Activated CD4-positive, alpha-beta T cell treated with anti-CD3 and anti-CD28 coated beads for 36 hours (primary cell): ENCODE data around the gene SBF2. TPM values are rescaled to one million over a fixed set of nuclear protein-coding genes. Genes with fewer than 3 reads are reported as not detected.
"Not testable (repeated sequence)": the region's sequence is repeated elsewhere in the genome, so short reads cannot be mapped to it uniquely, and the experiment has no call there.

Experiments used
- ATAC-seq: fragments of 200-7000 bp; cut with Tn5 transposase; one replicate; pipeline ENCODE4 v1.10.0; 2021; ENCODE audit warnings: mild to moderate bottlenecking, moderate library complexity
- CTCF ChIA-PET: fragments of 350-600 bp; sonication (Branson Sonifier 250); formaldehyde crosslinking; loops from one replicate; lab custom pipeline; 2021; ENCODE audit warnings: antibody characterized with exemption; lab: Charles Lee
- POLR2A ChIA-PET: fragments of 350-600 bp; sonication (Branson Sonifier 250); formaldehyde crosslinking; loops from one replicate; lab custom pipeline; 2021; ENCODE audit warnings: antibody characterized with exemption, inconsistent platforms; lab: Charles Lee
- DNase-seq: peaks from one replicate; pipeline ENCODE4 v3.0.0-alpha.2; 2020
- H3K27ac Mint-ChIP-seq: one replicate; pipeline ENCODE4 v1.8.0; 2021; ENCODE audit warnings: mixed read lengths
- H3K27me3 Mint-ChIP-seq: one replicate; pipeline ENCODE4 v1.8.0; 2021; ENCODE audit warnings: mixed read lengths
- H3K36me3 Mint-ChIP-seq: one replicate; pipeline ENCODE4 v1.8.0; 2021; ENCODE audit warnings: low read depth, mixed read lengths
- H3K4me1 Mint-ChIP-seq: one replicate; pipeline ENCODE4 v1.8.0; 2021; ENCODE audit warnings: mixed read lengths
- H3K4me3 Mint-ChIP-seq: one replicate; pipeline ENCODE4 v1.8.0; 2021; ENCODE audit warnings: mild to moderate bottlenecking, moderate library complexity, mixed read lengths
- H3K9me3 Mint-ChIP-seq: one replicate; pipeline ENCODE4 v1.8.0; 2021; ENCODE audit warnings: low read depth, mixed read lengths
- intact Hi-C, 2 experiments: fragments of 100-400 bp; cut with DNase I in 1 of 2; cut with micrococcal nuclease in 1 of 2; formaldehyde crosslinking; loops; one replicate each; pipeline versions ENCODE4 v1.14.2 to v1.15.1; 2022 to 2024; cut with DNase I, micrococcal nuclease
- total RNA-seq, 2 experiments: library from RNA; stranded (reverse); gene quantifications; one replicate each; pipeline ENCODE4 v1.2.3, GENCODE V29; 2021

The SBF2 gene
- total RNA-seq, 2 experiments from 2014 or later = 7.1 to 8.1 TPM

DNA sequence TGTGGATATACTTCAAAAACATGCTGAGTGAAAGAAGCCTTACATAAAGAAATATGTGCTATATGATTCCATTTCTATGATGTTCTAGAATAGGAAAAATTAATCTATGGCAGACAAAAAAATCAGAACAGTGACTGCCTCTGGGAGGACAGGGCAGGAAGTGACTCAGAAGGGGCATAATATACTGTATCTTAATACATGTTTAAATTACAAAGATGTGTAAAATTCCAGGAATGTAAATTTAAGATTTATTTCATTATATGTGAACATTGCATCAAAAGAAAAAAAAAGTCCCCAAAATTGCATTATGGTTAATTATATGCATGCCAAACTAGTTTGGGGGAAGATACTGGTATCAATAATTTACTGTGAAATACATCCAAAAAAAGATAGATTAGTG, 32.2 kb downstream of the SBF2 start:
- no peak overlapping the region for H3K27ac Mint-ChIP-seq
- H3K9me3 Mint-ChIP-seq = no peaks in the 10 kb centered on the region
- H3K4me3 Mint-ChIP-seq = no peak overlapping the region
- no peaks in the 10 kb centered on the region for H3K27me3 Mint-ChIP-seq
- intact Hi-C loops = no loop called here
- H3K4me1 Mint-ChIP-seq = no peaks in the 10 kb centered on the region
- no peak for DNase-seq
- ATAC-seq = no peak
- H3K36me3 Mint-ChIP-seq = no peaks in the 10 kb centered on the region
- CTCF ChIA-PET = no interaction called here
- POLR2A ChIA-PET = no interaction called here

GRCh38 chr11:10257478-10257877, 36.5 kb downstream of the SBF2 start:
- no peak overlapping the region for H3K4me3 Mint-ChIP-seq
- intact Hi-C loops = no loop called here

GRCh38 chr11:10255388-10256125, 38.5 kb downstream of the SBF2 start:
- H3K27ac Mint-ChIP-seq = no peak overlapping the region
- CTCF ChIA-PET = interaction anchor here (1.1 to 1.2 kb wide), 2 partner anchors 21 to 73 kb away, joined by 3 to 4 read pairs; no protein-coding TSS in a partner anchor
- no peaks in the 10 kb centered on the region for H3K4me1 Mint-ChIP-seq
- DNase-seq (no peak), ATAC-seq (no peak)
- no peaks in the 10 kb centered on the region for H3K36me3 Mint-ChIP-seq
- no peaks in the 10 kb centered on the region for H3K27me3 Mint-ChIP-seq
- POLR2A ChIA-PET = no interaction called here
- H3K9me3 Mint-ChIP-seq = no peaks in the 10 kb centered on the region
- intact Hi-C loops = no loop called here
- H3K4me3 Mint-ChIP-seq = no peak overlapping the region

More at GRCh38 chr11:10257478-10257877, 36.5 kb downstream of the SBF2 start:
- DNase-seq = no peak
- POLR2A ChIA-PET = no interaction called here
- Mint-ChIP-seq H3K4me1 (no peaks in the 10 kb centered on the region), H3K36me3 (no peaks in the 10 kb centered on the region), H3K9me3 (no peaks in the 10 kb centered on the region), H3K27ac (no peak overlapping the region), H3K27me3 (no peaks in the 10 kb centered on the region)
- CTCF ChIA-PET = interaction anchor here (1.3 kb wide), 1 partner anchor 50 kb away, joined by 6 read pairs; no protein-coding TSS in a partner anchor
- no peak for ATAC-seq

DNA sequence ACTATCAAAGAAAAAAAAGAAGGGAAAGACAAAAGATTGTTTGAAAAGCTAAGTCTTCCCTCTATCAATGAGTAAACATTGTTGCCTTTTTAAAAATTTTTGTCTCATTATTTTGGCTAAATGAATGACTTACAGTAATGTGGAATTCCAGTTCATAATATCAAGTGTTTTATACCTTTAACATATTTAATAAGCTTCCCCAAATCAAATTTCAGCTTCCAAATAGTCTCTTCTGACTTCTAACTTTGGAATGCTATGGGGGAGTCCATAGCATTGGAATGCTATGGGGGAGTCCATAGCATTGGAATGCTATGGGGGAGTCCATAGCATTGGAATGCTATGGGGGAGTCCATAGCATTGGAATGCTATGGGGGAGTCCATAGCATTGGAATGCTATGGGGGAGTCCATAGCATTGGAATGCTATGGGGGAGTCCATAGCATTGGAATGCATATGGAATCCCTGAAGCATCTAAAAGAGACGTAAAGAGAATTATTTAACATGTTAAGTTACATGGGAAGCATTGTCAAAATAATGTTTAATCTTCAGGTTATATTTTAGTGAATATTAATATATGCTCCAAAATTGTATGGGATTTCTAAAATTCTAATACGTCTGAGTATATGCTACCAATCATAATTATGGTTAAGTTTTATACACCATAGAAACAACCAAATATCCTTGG, 44.4 kb downstream of the SBF2 start:
- H3K4me3 Mint-ChIP-seq, H3K4me1 Mint-ChIP-seq, H3K27ac Mint-ChIP-seq, POLR2A ChIA-PET, DNase-seq, intact Hi-C loops, H3K27me3 Mint-ChIP-seq, H3K9me3 Mint-ChIP-seq, H3K36me3 Mint-ChIP-seq, ATAC-seq: not testable (repeated sequence)
- CTCF ChIA-PET = interaction anchor here (0.8 kb wide), 1 partner anchor 20 kb away, joined by 3 read pairs; no protein-coding TSS in a partner anchor

GRCh38 chr11:10247011-10247410, 47.0 kb downstream of the SBF2 start:
- no peaks in the 10 kb centered on the region for H3K27me3 Mint-ChIP-seq
- no peak overlapping the region for H3K27ac Mint-ChIP-seq
- ChIA-PET POLR2A (no interaction called here), CTCF (interaction anchor here (0.6 kb wide), 1 partner anchor 531 kb away, joined by 3 read pairs; no protein-coding TSS in a partner anchor)
- intact Hi-C loops = no loop called here
- H3K4me1 Mint-ChIP-seq = no peaks in the 10 kb centered on the region
- DNase-seq (no peak), ATAC-seq (no peak)
- H3K9me3 Mint-ChIP-seq = no peaks in the 10 kb centered on the region
- no peaks in the 10 kb centered on the region for H3K36me3 Mint-ChIP-seq
- H3K4me3 Mint-ChIP-seq = no peak overlapping the region

GRCh38 chr11:10243896-10244575, 50.0 kb downstream of the SBF2 start:
- Mint-ChIP-seq H3K27ac (no peak overlapping the region), H3K36me3 (no peaks in the 10 kb centered on the region), H3K27me3 (no peaks in the 10 kb centered on the region), H3K4me1 (no peaks in the 10 kb centered on the region), H3K4me3 (no peak overlapping the region), H3K9me3 (no peaks in the 10 kb centered on the region)
- intact Hi-C loops = no loop called here
- ATAC-seq = no peak
- no peak for DNase-seq
- CTCF ChIA-PET = no interaction called here
- POLR2A ChIA-PET = no interaction called here

GRCh38 chr11:10236840-10237239, 57.2 kb downstream of the SBF2 start:
- Mint-ChIP-seq H3K27me3 (no peaks in the 10 kb centered on the region), H3K27ac (no peak overlapping the region), H3K4me1 (no peaks in the 10 kb centered on the region), H3K9me3 (no peaks in the 10 kb centered on the region), H3K36me3 (peaks cover 6% of the 10 kb centered on the region), H3K4me3 (no peak overlapping the region)
- CTCF ChIA-PET = interaction anchor here (0.6 kb wide), 1 partner anchor 66 kb away, joined by 3 read pairs; no protein-coding TSS in a partner anchor
- ATAC-seq (no peak), DNase-seq (no peak)
- intact Hi-C loops = no loop called here
- POLR2A ChIA-PET = no interaction called here

- Mint-ChIP-seq H3K36me3 (peaks cover 9% of the 10 kb centered on the region), H3K4me1 (no peaks in the 10 kb centered on the region), H3K9me3 (peaks cover 2% of the 10 kb centered on the region), H3K27ac (no peak overlapping the region), H3K27me3 (no peaks in the 10 kb centered on the region), H3K4me3 (no peak overlapping the region)
- CTCF ChIA-PET = interaction anchor here (0.7 kb wide), 1 partner anchor 25 kb away, joined by 4 read pairs; no protein-coding TSS in a partner anchor
- intact Hi-C loops = no loop called here
- DNase-seq (no peak), ATAC-seq (no peak)
- POLR2A ChIA-PET = no interaction called here
These were observed 60.4 kb downstream of the SBF2 start for GRCh38 chr11:10233581-10233980.

DNA sequence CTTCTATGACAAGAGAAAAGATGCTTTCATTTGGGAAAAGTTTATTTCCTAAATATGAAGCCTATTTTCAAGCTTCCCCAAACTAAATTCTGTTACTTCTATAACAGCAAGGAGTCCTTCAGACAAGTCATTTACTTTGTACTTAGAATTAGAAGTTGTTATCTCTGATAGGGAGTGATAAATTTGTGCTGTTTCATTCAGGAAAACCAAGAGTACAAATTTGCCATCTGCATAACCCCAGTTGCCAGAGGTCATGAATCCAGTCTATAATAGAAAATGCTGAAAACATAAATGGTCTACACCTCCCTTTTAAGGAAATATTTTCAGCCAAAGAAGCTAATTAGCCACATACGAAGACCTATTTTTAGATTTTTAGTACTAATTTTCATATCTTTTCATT, 61.3 kb downstream of the SBF2 start:
- CTCF ChIA-PET = interaction anchor here (1.0 kb wide), 1 partner anchor 36 kb away, joined by 4 read pairs; no protein-coding TSS in a partner anchor

DNA sequence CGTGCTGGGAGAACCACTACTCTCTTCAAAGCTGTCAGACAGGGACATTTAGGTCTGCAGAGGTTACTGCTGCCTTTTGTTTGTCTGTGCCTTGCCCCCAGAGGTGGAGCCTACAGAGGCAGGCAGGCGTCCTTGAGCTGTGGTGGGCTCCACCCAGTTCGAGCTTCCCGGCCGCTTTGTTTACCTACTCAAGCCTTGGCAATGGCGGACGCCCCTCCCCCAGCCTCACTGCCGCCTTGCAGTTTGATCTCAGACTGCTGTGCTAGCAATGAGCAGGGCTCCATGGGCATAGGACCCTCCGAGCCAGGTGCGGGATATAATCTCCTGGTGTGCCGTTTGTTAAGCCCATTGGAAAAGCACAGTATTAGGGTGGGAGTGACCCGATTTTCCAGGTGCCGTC, 62.2 kb downstream of the SBF2 start:
- H3K27me3 Mint-ChIP-seq, ATAC-seq, DNase-seq, H3K4me1 Mint-ChIP-seq, intact Hi-C loops, POLR2A ChIA-PET, H3K27ac Mint-ChIP-seq, H3K9me3 Mint-ChIP-seq, H3K36me3 Mint-ChIP-seq, CTCF ChIA-PET, H3K4me3 Mint-ChIP-seq: not testable (repeated sequence)

More for the DNA sequence above, 61.3 kb downstream of the SBF2 start:
- ATAC-seq = no peak
- no peak overlapping the region for H3K4me3 Mint-ChIP-seq
- intact Hi-C loops = no loop called here
- H3K4me1 Mint-ChIP-seq = no peaks in the 10 kb centered on the region
- peaks cover 9% of the 10 kb centered on the region for H3K36me3 Mint-ChIP-seq
- DNase-seq = no peak
- no peaks in the 10 kb centered on the region for H3K27me3 Mint-ChIP-seq
- H3K27ac Mint-ChIP-seq = no peak overlapping the region
- POLR2A ChIA-PET = no interaction called here
- peaks cover 2% of the 10 kb centered on the region for H3K9me3 Mint-ChIP-seq

- H3K9me3 Mint-ChIP-seq = no peaks in the 10 kb centered on the region
- intact Hi-C loops = no loop called here
- ATAC-seq = no peak
- no peaks in the 10 kb centered on the region for H3K27me3 Mint-ChIP-seq
- ChIA-PET POLR2A (no interaction called here), CTCF (interaction anchor here (0.6 to 3.0 kb wide), 2 partner anchors 17 to 1928 kb away, joined by 3 to 16 read pairs; no protein-coding TSS in a partner anchor)
- no peaks in the 10 kb centered on the region for H3K4me1 Mint-ChIP-seq
- H3K36me3 Mint-ChIP-seq = no peaks in the 10 kb centered on the region
- no peak for DNase-seq
- H3K27ac Mint-ChIP-seq = no peak overlapping the region
- no peak overlapping the region for H3K4me3 Mint-ChIP-seq
These were observed 68.5 kb downstream of the SBF2 start for GRCh38 chr11:10225553-10225952.
